ENCODE measurements around the gene ARL6.
"Not testable (repeated sequence)": the region's sequence is repeated elsewhere in the genome, so short reads cannot be mapped to it uniquely, and the experiment has no call there.

Gene ARL6

GRCh38 chr3:97821774-97822358, 57.3 kb downstream of the ARL6 start, which contains the start of gene CRYBG3:
Gene CRYBG3, plus strand, starts transcription at chr3:97822011. Its CDS starts 196 bp downstream, at chr3:97822207.
- DNase-seq = peak; percentile 87

DNA sequence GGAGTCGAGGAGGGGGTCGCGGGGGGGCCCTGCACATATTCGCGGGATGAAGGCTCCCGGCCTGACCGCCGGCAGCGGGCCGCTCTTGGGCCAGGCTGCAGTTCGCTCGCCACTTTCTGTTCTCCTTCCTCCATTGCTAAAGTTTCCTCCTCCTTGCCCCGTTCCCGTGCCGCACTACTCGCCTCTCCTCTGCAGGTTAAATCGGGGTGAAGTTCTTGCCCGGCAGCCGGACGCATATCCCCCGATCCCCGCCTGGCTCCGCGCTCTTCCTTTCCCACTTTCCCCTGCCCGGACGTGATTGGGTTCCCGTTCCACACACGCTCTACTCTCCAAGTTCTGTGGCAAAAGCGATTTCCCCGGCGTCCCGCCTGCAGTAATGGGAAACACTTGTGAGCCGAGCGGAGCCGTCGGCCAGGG, 57.8 kb downstream of the ARL6 start:
- peak; percentile 66 for DNase-seq

DNA sequence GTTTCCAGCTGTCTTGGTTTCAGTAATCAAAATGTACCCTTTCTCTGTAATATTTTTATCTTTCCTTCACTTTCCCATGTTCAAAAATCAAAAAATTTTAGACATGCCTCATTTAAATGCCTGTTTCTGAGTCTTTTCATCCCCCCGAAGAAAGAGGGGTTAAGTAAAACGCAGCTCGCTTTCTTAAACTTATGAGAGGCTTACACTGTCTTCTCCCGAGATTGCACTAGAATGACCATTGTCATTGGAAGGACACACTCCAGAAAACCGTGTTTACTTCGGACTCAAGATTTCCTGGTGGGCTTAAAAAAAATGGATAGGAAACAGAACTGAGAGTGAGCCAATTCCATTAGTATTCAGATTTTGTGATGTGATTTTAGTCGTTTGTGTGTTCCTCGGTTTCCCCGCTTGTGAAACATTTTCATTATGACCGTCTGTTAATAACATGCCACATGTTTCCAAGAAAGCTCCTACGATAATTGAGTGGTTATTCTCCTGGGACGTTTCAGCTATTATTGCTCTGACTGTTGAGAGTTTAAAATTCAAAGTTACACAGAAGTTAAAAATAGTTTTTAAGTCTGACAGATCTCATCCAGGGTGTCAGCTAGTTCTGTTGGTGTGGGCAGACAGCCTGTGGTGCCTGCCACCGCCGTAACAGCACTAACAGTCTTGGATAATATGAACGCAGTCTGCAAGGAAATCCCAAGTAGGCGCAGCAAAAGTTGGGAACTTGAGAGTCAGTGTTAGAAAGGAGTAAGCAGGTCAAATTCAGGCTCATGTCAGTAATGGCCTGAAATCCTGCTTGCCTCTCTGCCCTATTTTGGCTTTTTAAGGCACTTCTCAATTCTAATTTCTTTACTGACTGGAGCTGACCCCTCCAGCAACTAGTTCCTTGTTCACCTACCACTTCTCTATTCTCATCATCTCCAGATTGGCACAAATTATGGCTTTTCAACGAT, 58.8 kb downstream of the ARL6 start:
- peak; percentile 13 for DNase-seq

DNA sequence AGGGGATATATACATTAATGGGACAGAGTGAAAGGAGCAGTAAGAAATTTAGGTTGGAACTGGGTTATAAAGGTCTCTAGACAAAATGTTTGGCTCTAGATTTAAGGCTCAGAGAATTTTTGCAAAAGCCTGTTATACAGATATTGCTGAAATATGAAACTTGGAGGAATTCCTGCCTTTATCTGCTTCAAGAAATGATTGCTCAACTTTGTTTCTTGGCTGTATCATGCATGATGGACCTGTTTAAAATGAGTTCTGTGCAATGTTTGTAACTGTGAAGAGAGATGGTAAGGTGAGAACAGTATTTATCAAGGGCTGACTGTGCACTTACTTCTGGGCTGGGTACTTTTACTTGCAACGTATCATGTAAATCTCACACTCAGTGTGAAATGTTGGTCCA, 60.5 kb downstream of the ARL6 start:
- no peak for DNase-seq

DNA sequence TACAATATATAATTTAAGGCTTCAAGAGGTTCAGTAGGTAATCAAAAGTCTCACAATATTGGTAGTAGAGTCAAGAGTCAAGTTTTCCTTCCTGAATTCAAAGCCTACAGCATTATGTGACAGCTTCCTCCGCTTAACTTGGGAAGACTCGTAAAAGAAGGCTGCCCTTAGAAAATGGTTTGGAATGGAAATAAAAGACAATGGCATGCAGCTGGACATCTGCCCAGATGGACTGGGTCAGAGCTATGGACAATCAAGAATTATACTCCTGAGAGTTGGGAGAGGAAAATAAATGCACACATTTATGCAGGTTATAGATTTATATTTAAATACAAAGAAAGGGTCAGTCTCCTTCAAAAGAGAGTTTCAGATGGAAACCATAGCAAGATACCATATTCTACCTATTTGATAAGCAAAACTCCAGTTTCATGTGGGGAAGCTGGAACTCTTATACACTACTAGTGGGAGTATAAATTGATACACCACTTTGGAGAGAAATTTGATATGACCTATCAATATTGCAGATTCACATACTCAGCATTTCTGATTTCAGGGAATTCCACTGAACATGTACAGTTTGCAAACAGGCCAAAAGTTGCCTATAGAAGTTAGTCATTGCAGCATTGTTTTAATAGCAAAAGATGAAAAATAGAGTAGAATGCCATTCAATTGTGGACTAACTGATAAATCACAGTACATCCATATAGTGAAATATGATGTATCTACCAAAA, 63.3 kb downstream of the ARL6 start:
- no peak for DNase-seq

- DNase-seq = no peak
These were observed 64.6 kb downstream of the ARL6 start for GRCh38 chr3:97829198-97829597.

DNA sequence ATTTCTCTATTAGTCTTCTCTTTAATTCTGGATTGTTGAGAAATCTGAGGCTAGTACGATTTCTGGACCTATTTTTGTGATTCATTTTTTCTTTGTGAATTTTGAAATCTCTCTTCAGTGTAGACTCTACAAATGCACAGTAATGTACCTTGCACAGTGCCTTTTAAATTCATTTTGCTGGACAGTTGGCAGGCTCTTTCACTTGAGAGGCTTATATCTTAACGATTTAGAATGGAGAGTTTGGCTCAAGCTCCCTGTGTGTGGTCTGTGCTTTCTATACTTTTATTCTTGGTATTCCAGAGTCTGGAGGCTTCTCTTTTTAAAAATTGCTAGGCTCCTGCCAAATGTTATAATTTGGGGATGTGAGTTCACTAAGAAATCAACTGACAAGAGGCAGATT, 66.1 kb downstream of the ARL6 start:
- DNase-seq = no peak

GRCh38 chr3:97831140-97831539, 66.6 kb downstream of the ARL6 start:
- no peak for DNase-seq

DNA sequence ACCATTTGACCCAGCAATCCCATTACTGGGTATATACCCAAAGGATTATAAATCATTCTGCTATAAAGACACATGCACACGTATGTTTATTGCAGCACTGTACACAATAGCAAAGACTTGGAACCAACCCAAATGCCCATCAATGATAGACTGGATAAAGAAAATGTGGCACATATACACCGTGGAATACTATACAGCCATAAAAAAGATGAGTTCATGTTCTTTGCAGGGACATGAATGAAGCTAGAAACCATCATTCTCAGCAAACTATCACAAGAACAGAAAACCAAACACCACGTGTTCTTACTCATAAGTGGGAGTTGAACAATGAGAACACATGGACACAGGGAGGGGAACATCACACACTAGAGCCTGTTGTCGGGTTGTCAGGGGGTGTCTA, 68.6 kb downstream of the ARL6 start:
- DNase-seq = not testable (repeated sequence)

DNA sequence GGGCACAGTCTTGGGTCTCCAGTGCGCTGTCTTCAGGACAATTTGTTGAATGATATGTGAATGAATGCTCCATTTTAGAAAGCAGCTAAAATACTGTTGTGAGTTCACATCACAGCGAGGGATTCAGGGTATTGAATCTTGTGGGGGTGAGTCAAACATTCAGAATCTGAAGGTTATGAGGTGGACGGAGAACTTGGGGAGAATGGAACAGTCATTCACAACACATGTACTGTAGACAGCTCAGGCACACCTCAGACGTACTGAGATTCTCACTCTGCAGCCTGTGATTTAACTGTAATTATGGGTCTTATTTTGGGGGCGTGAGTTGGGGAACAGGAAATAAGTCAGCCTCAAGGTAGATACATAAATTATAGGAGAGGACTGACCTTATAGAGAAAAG, 71.2 kb downstream of the ARL6 start:
- no peak for DNase-seq

DNA sequence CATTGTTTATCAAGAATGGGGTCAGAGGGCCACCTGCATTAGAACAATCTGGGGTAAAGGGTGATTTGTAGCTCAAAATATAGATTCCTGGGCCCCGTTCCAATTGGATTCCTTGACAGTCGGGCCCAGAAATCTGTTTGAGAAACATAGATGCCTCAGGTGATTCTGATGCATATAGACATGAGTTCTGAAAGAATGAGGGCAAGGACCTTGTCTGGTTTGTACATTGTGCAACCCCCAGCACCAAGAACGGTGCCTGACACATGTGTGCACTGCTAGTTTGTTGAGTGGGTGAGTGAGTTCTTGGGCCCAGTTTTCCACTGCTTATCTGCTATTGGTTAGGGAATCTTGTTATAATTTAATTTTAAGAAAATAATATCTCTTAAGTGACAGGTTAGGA, 73.8 kb downstream of the ARL6 start:
- DNase-seq = no peak

DNA sequence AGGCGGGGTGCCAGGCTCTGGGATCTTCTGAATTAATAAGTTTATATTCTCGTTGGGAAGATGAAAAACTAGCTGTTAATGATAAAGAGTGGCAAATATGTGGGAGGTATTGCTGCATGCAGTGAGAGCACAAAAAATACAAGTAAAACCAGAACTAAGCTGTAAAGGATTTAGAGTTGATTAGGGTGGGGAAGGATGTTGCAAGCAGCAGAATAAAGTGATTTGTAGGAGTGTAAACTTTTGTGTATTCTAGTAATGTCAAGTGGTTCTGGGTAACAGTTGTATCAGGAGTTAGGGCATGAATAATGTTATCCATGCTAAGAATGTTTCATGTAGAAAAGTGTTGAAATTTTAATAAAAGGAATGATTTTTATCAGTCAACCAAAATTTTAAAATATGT, 75.4 kb downstream of the ARL6 start:
- no peak for DNase-seq

- no peak for DNase-seq
These were observed 76.7 kb downstream of the ARL6 start for GRCh38 chr3:97841304-97841703.

GRCh38 chr3:97841956-97842355, 77.4 kb downstream of the ARL6 start:
- DNase-seq = no peak

GRCh38 chr3:97848779-97849178, 84.2 kb downstream of the ARL6 start:
- no peak for DNase-seq

Data from fibroblast of skin of scalp (primary cell).